Psoas muscle (tissue), 8 donors: ENCODE data around the gene CHI3L1. TPM values are rescaled to one million over a fixed set of nuclear protein-coding genes. Genes with fewer than 3 reads are reported as not detected.
A peak's percentile ranks its signal among the peaks of the same experiment; 100 is the strongest.

Source experiments
- ATAC-seq, 4 donors: fragments of 200-7000 bp; cut with Tn5 transposase; one replicate each; pipeline ENCODE4 v1.9.1; 2020; ENCODE audit warnings: moderate library complexity in 3 of 4, mild to moderate bottlenecking in 2 of 4
- DNase-seq, 2 donors: peaks; one replicate each; pipeline ENCODE4 v3.0.0-alpha.2; 2020
- H3K27ac ChIP-seq: fragments of 200-600 bp; one replicate; pipeline ENCODE4 v1.8.0; 2022
- H3K27me3 ChIP-seq, 3 donors: fragments of 200-600 bp in 1 of 3; one replicate each; pipeline versions ENCODE4 v1.6.1 to v1.8.0; 2013 to 2022; ENCODE audit warnings: low read length in 2 of 3, mild to moderate bottlenecking in 2 of 3, moderate library complexity in 1 of 3; ENCODE audit not compliant: insufficient read depth in 3 of 3
- H3K36me3 ChIP-seq, 2 donors: fragments of 200-600 bp in 1 of 2; one replicate each; pipeline versions ENCODE4 v1.6.1 to v1.8.0; 2013 to 2022; ENCODE audit warnings: low read depth in 1 of 2, mild to moderate bottlenecking in 1 of 2, moderate library complexity in 1 of 2; ENCODE audit not compliant: insufficient read depth in 1 of 2
- H3K4me1 ChIP-seq: fragments of 200-600 bp; one replicate; pipeline ENCODE4 v1.8.0; 2022
- H3K4me3 ChIP-seq: fragments of 200-600 bp; one replicate; pipeline ENCODE4 v1.8.0; 2022; ENCODE audit warnings: mild to moderate bottlenecking
- H3K9me3 ChIP-seq: fragments of 200-600 bp; one replicate; pipeline ENCODE4 v1.8.0; 2022
- CTCF ChIP-seq: fragments of 200-600 bp; IDR thresholded peaks from one replicate; pipeline ENCODE4 v1.8.0; 2022; ENCODE audit warnings: antibody characterized with exemption
- WGBS, 3 donors: extraction: QIAGEN DNeasy Blood & Tissue Kit; methylation state at CpG; one replicate each; pipeline versions ENCODE4 v1.1.6 to v1.1.7; 2013; 5-methylcytosine and 5-hydroxymethylcytosine counted together
- intact Hi-C, 2 donors: fragments of 100-400 bp; cut with DNase I; formaldehyde crosslinking; loops; one replicate each; pipeline versions ENCODE4 v1.11.0 to v1.14.2; 2022
- polyA plus RNA-seq, 3 donors: library from polyadenylated mRNA; stranded (reverse); fragments of 200-250 nt; gene quantifications; one replicate each; pipeline ENCODE4 v1.2.3, GENCODE V29; 2013
- total RNA-seq, 4 donors: library from RNA; stranded (reverse); fragmentation: NEBNext Ultra II Directional in 2 of 4; extraction: Animal tissue kit (Norgen Biotek cat#: 25700) in 2 of 4; gene quantifications; one replicate each; pipeline versions ENCODE4 v1.2.1 to v1.2.4, GENCODE V29; 2021 to 2023
- donor health status: healthy with polysubstance abuse.
- donor health status: DM: no; HTN: no; CAD: no; lungs with moderate emphysema.
- donor health status: Bipolar disorder and iron deficiency.
- donor health status: healthy.
- donor health status: DM: yes; HTN: yes; CAD: no.
- donor health status: DM: no; HTN: no; CAD: no.
- donor health status: DM: no; HTN: no; CAD: no.
- donor health status: DM: yes; HTN: yes; CAD: no.

The CHI3L1 gene
- total and polyA plus RNA-seq, 7 donors, result 1.7 to 156 (median 9.9) TPM

- no peak overlapping the region for H3K4me3 ChIP-seq
- no peaks in the 10 kb centered on the region for H3K27me3 ChIP-seq
- WGBS, 3 donors, result 61 to 76% (median 74%) methylated on average over 7 of the region's 7 CpGs
- H3K36me3 ChIP-seq, result no peaks in the 10 kb centered on the region
- no peaks in the 10 kb centered on the region for H3K9me3 ChIP-seq
- no peak for ATAC-seq
- intact Hi-C loops, result no loop called here
- DNase-seq, result no peak
- peaks cover 19% of the 10 kb centered on the region for H3K4me1 ChIP-seq
- no peak overlapping the region for H3K27ac ChIP-seq
- TF ChIP-seq CTCF, result no peak
These were observed 3.4 kb upstream of the CHI3L1 start for GRCh38 chr1:203189951-203190352.

- H3K27ac ChIP-seq, result no peak overlapping the region
- no peaks in the 10 kb centered on the region for H3K9me3 ChIP-seq
- 84 to 88% (median 86%) methylated on average over 4 of the region's 4 CpGs for WGBS, 3 donors
- intact Hi-C loops, result no loop called here
- no peaks in the 10 kb centered on the region for H3K27me3 ChIP-seq
- no peak for TF ChIP-seq CTCF
- no peak for ATAC-seq
- H3K4me3 ChIP-seq, result no peak overlapping the region
- H3K4me1 ChIP-seq, result peaks cover 19% of the 10 kb centered on the region
- no peaks in the 10 kb centered on the region for H3K36me3 ChIP-seq
- no peak for DNase-seq
These were observed 2.3 kb upstream of the CHI3L1 start for GRCh38 chr1:203188686-203189232.

GRCh38 chr1:203187689-203188264, 1.3 kb upstream of the CHI3L1 start:
- TF ChIP-seq CTCF, result no peak
- no peak for DNase-seq

GRCh38 chr1:203187304-203187685, 791 bp upstream of the CHI3L1 start:
- DNase-seq, result no peak
- intact Hi-C loops, result no loop called here

More at GRCh38 chr1:203187689-203188264, 1.3 kb upstream of the CHI3L1 start:
- H3K27me3 ChIP-seq, result no peaks in the 10 kb centered on the region
- ATAC-seq, result no peak
- WGBS, 3 donors, result 75 to 98% (median 86%) methylated on average over 3 of the region's 3 CpGs
- peaks cover 19% of the 10 kb centered on the region for H3K4me1 ChIP-seq
- no peaks in the 10 kb centered on the region for H3K9me3 ChIP-seq
- H3K27ac ChIP-seq, result no peak overlapping the region
- no peaks in the 10 kb centered on the region for H3K36me3 ChIP-seq
- intact Hi-C loops, result no loop called here
- no peak overlapping the region for H3K4me3 ChIP-seq

More at GRCh38 chr1:203187304-203187685, 791 bp upstream of the CHI3L1 start:
- no peak for TF ChIP-seq CTCF
- peak in 1 of 4 donors; percentile 12 for ATAC-seq
- Histone ChIP-seq H3K4me1 (peaks cover 19% of the 10 kb centered on the region), H3K27ac (no peak overlapping the region), H3K4me3 (no peak overlapping the region), H3K9me3 (no peaks in the 10 kb centered on the region), H3K27me3 (no peaks in the 10 kb centered on the region), H3K36me3 (no peaks in the 10 kb centered on the region)
- WGBS, 3 donors, result 53 to 62% (median 57%) methylated on average over 7 of the region's 7 CpGs
